H9 (cell line): ENCODE results near the gene CDH23. TPM values are rescaled to one million over a fixed set of nuclear protein-coding genes. Genes with fewer than 3 reads are reported as not detected.

ENCODE experiments used
- DNase-seq: peaks from one replicate; pipeline ENCODE4 v3.0.0-alpha.2; 2017
- H2AFZ ChIP-seq: one replicate; pipeline ENCODE4 v1.6.1; 2013; ENCODE audit warnings: mild to moderate bottlenecking, low read length, control low read depth, moderate library complexity
- H2AK5ac ChIP-seq: 2 replicates; pipeline ENCODE4 v1.6.1; 2013; ENCODE audit warnings: low read length, control low read depth, mixed read lengths; ENCODE audit not compliant: insufficient read length
- H2BK120ac ChIP-seq: one replicate; pipeline ENCODE4 v1.6.1; 2013; ENCODE audit warnings: low read depth, mild to moderate bottlenecking, low read length, control low read depth, inconsistent platforms; ENCODE audit not compliant: poor library complexity, severe bottlenecking
- H2BK12ac ChIP-seq: 2 replicates; pipeline ENCODE4 v1.6.1; 2013; ENCODE audit warnings: low read length, control low read depth, mixed read lengths, low read depth; ENCODE audit not compliant: insufficient read length
- H2BK15ac ChIP-seq: 2 replicates; pipeline ENCODE4 v1.6.1; 2013; ENCODE audit warnings: low read depth, low read length, control low read depth
- H2BK20ac ChIP-seq: one replicate; pipeline ENCODE4 v1.6.1; 2013; ENCODE audit warnings: low read depth, mild to moderate bottlenecking, low read length, control low read depth, inconsistent platforms; ENCODE audit not compliant: poor library complexity, severe bottlenecking
- H2BK5ac ChIP-seq: 2 replicates; pipeline ENCODE4 v1.6.1; 2013; ENCODE audit warnings: low read length, control low read depth, mixed read lengths; ENCODE audit not compliant: insufficient read length
- H3K14ac ChIP-seq: 2 replicates; pipeline ENCODE4 v1.6.1; 2013; ENCODE audit warnings: low read length, control low read depth; ENCODE audit not compliant: insufficient read depth
- H3K18ac ChIP-seq: 2 replicates; pipeline ENCODE4 v1.6.1; 2013; ENCODE audit warnings: low read depth, mild to moderate bottlenecking, mixed read lengths, low read length, control low read depth; ENCODE audit not compliant: insufficient read length
- H3K23ac ChIP-seq: 2 replicates; pipeline ENCODE4 v1.6.1; 2013; ENCODE audit warnings: low read length, control low read depth, mixed read lengths, low read depth; ENCODE audit not compliant: insufficient read length
- H3K23me2 ChIP-seq: 2 replicates; pipeline ENCODE4 v1.6.1; 2013; ENCODE audit warnings: low read depth, mild to moderate bottlenecking, mixed read lengths, low read length, control low read depth; ENCODE audit not compliant: insufficient read length, poor library complexity, severe bottlenecking
- H3K27ac ChIP-seq: 2 replicates; pipeline ENCODE4 v1.5.1; 2013; ENCODE audit warnings: low read length, control low read depth, mixed read lengths, low read depth; ENCODE audit not compliant: insufficient read length
- H3K27me3 ChIP-seq: 2 replicates; pipeline ENCODE4 v1.6.1; 2013; ENCODE audit warnings: low read length, control low read depth, inconsistent platforms; ENCODE audit not compliant: insufficient read depth
- H3K4ac ChIP-seq: 2 replicates; pipeline ENCODE4 v1.6.1; 2013; ENCODE audit warnings: low read depth, mild to moderate bottlenecking, control low read depth, inconsistent platforms, low read length, moderate library complexity
- H3K4me1 ChIP-seq: 2 replicates; pipeline ENCODE4 v1.6.1; 2013; ENCODE audit warnings: low read length, control low read depth, inconsistent platforms; ENCODE audit not compliant: insufficient read depth
- H3K4me2 ChIP-seq: 2 replicates; pipeline ENCODE4 v1.6.1; 2013; ENCODE audit warnings: low read length, control low read depth, mixed read lengths; ENCODE audit not compliant: insufficient read length, insufficient read depth
- H3K56ac ChIP-seq: 2 replicates; pipeline ENCODE4 v1.6.1; 2013; ENCODE audit warnings: low read depth, mild to moderate bottlenecking, mixed read lengths, low read length, control low read depth; ENCODE audit not compliant: insufficient read length
- H3K79me1 ChIP-seq: 2 replicates; pipeline ENCODE4 v1.6.1; 2013; ENCODE audit warnings: low read depth, mild to moderate bottlenecking, moderate library complexity, low read length, control low read depth, inconsistent platforms; ENCODE audit not compliant: insufficient read depth, poor library complexity, severe bottlenecking
- H3K79me2 ChIP-seq: 2 replicates; pipeline ENCODE4 v1.6.1; 2013; ENCODE audit warnings: low read length, control low read depth, inconsistent platforms; ENCODE audit not compliant: insufficient read depth
- H3K9ac ChIP-seq: 2 replicates; pipeline ENCODE4 v1.6.1; 2013; ENCODE audit warnings: low read length, control low read depth, mixed read lengths; ENCODE audit not compliant: insufficient read length; ENCODE audit errors: extremely low read depth
- H3K9me3 ChIP-seq: one replicate; pipeline ENCODE4 v1.6.1; 2013; ENCODE audit warnings: low read depth, low read length, inconsistent platforms; ENCODE audit not compliant: control insufficient read depth
- H3T11ph ChIP-seq: one replicate; pipeline ENCODE4 v1.6.1; 2013; ENCODE audit warnings: mild to moderate bottlenecking, low read length, control low read depth, inconsistent platforms
- H4K20me1 ChIP-seq: one replicate; pipeline ENCODE4 v1.6.1; 2013; ENCODE audit not compliant: control insufficient read depth, insufficient read length, insufficient read depth
- H4K5ac ChIP-seq: 2 replicates; pipeline ENCODE4 v1.6.1; 2013; ENCODE audit warnings: low read depth, mild to moderate bottlenecking, mixed read lengths, low read length, control low read depth; ENCODE audit not compliant: insufficient read length
- H4K8ac ChIP-seq: replicated peaks from 2 replicates; pipeline ENCODE4 v1.6.1; 2013; ENCODE audit warnings: low read length, control low read depth, mixed read lengths, low read depth; ENCODE audit not compliant: insufficient read length
- H4K91ac ChIP-seq: 2 replicates; pipeline ENCODE4 v1.6.1; 2013; ENCODE audit warnings: low read depth, mild to moderate bottlenecking, moderate library complexity, mixed read lengths, low read length, control low read depth; ENCODE audit not compliant: insufficient read length
- H3K27ac Mint-ChIP-seq, 3 experiments: 2 replicates in 2 of 3; 3 replicates in 1 of 3; pipeline ENCODE4 v1.8.0; 2020 to 2021; ENCODE audit warnings: mixed read lengths in 3 of 3, mild to moderate bottlenecking in 1 of 3, moderate library complexity in 1 of 3
- H3K27me3 Mint-ChIP-seq: 2 replicates; pipeline ENCODE4 v1.8.0; 2021; ENCODE audit warnings: low read depth, mild to moderate bottlenecking, moderate library complexity, mixed read lengths
- H3K36me3 Mint-ChIP-seq, 3 experiments: 2 replicates in 2 of 3; 3 replicates in 1 of 3; pipeline ENCODE4 v1.8.0; 2020 to 2021; ENCODE audit warnings: low read depth in 3 of 3, mixed read lengths in 3 of 3; ENCODE audit not compliant: insufficient read depth in 1 of 3
- H3K4me1 Mint-ChIP-seq, 2 experiments: 2 replicates each; pipeline ENCODE4 v1.8.0; 2020; ENCODE audit warnings: mixed read lengths in 2 of 2
- H3K4me3 Mint-ChIP-seq, 2 experiments: 2 replicates in 1 of 2; 3 replicates in 1 of 2; pipeline ENCODE4 v1.8.0; 2020 to 2021; ENCODE audit warnings: mild to moderate bottlenecking in 2 of 2, mixed read lengths in 2 of 2, moderate library complexity in 1 of 2
- H3K9me3 Mint-ChIP-seq, 2 experiments: 2 replicates in 1 of 2; 3 replicates in 1 of 2; pipeline ENCODE4 v1.8.0; 2020; ENCODE audit warnings: mild to moderate bottlenecking in 2 of 2, mixed read lengths in 2 of 2, moderate library complexity in 1 of 2
- CTCF ChIP-seq: fragments of 200-600 bp; sonication (generic); conservative IDR thresholded peaks from 3 replicates; pipeline ENCODE4 v1.8.0; 2021; ENCODE audit warnings: antibody characterized with exemption, mild to moderate bottlenecking
- WGBS: extraction: QIAGEN DNeasy Blood & Tissue Kit; methylation state at CpG from one replicate; pipeline ENCODE4 v1.1.7; 2013; ENCODE audit warnings: missing lambda C conversion rate, low lambda C conversion rate, mixed read lengths; ENCODE audit not compliant: insufficient read length; ENCODE audit errors: extremely low coverage; 5-methylcytosine and 5-hydroxymethylcytosine counted together
- total RNA-seq: library from RNA; stranded (reverse); gene quantifications from 2 replicates; pipeline ENCODE4 v1.2.1, GENCODE V29; 2021

The CDH23 gene
- total RNA-seq, 1 experiment from 2014 or later = 2.1 TPM

- H3K23ac ChIP-seq = no peak overlapping the region
- H3K27me3 ChIP-seq = 0 out of 2 replicates have a peak, but pooled peaks cover 2% of the 10 kb centered on the region
- no peak overlapping the region for H3K27ac Mint-ChIP-seq
- no peak for DNase-seq
- no peak overlapping the region for H2BK12ac ChIP-seq
- H3K79me2 ChIP-seq = no peaks in the 10 kb centered on the region
- no peak overlapping the region for H2BK20ac ChIP-seq
- H3T11ph ChIP-seq = no peak overlapping the region
- no peak overlapping the region for H2AFZ ChIP-seq
- no peak overlapping the region for H4K91ac ChIP-seq
- H4K20me1 ChIP-seq = no peaks in the 10 kb centered on the region
- no peaks in the 10 kb centered on the region for H3K79me1 ChIP-seq
- H3K36me3 Mint-ChIP-seq = no peaks in the 10 kb centered on the region
- no peak overlapping the region for H3K56ac ChIP-seq
- H4K8ac ChIP-seq = no peak overlapping the region
- no peaks in the 10 kb centered on the region for H3K23me2 ChIP-seq
- no peak overlapping the region for H3K4me3 Mint-ChIP-seq
- no peaks in the 10 kb centered on the region for H3K4me1 ChIP-seq
- WGBS = no CpG with 5 or more reads among the region's 10 CpGs
- H3K27ac ChIP-seq = no peak overlapping the region
- H2BK15ac ChIP-seq = no peak overlapping the region
- H3K4me1 Mint-ChIP-seq = peaks cover 0 to 3% of the 10 kb centered on the region in 2 experiments; a peak in 1 of 4 replicates
- no peak overlapping the region for H3K14ac ChIP-seq
- no peak overlapping the region for H2BK5ac ChIP-seq
- no peak overlapping the region for H3K4ac ChIP-seq
- no peaks in the 10 kb centered on the region for H3K9me3 ChIP-seq
- H3K27me3 Mint-ChIP-seq = peaks cover 4% of the 10 kb centered on the region
- H3K9ac ChIP-seq = no peak overlapping the region
- no peak overlapping the region for H3K4me2 ChIP-seq
- no peak overlapping the region for H2BK120ac ChIP-seq
- no peak overlapping the region for H4K5ac ChIP-seq
- H2AK5ac ChIP-seq = no peak overlapping the region
- H3K18ac ChIP-seq = no peak overlapping the region
- H3K9me3 Mint-ChIP-seq = no peaks in the 10 kb centered on the region; a peak in 1 of 5 replicates
- no peak for TF ChIP-seq CTCF
Observed at GRCh38 chr10:71799112-71799511, 402.4 kb downstream of the CDH23 start.
